Measurements from ENCODE around the gene INPP4B. TPM values are rescaled to one million over a fixed set of nuclear protein-coding genes. Genes with fewer than 3 reads are reported as not detected.

The INPP4B gene
- total RNA-seq, 4 donors from 2014 or later: 38.9 to 48.7 (median 44.2) TPM

DNA sequence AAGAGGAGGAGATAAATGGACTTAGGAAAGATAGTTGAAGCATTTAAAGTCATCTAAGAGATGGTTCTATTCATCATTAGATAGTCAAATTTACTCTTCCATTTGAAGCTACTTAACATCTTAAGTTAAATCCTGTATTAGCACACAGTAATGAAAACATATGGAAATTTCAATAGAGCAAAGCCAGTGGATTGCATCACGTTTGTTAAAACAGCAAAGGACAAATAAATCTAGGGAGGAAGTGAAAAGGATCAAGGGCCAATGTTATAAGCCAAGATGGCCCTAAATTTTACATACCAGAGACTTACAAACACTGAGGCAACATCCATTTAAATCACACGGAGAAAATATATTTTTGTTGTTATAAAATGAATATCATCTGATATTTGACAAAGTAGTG, 602.8 kb downstream of the INPP4B start:
- Histone ChIP-seq H3K27me3 (no peaks in the 10 kb centered on the region), H3K27ac (no peak overlapping the region), H3K4me1 (no peaks in the 10 kb centered on the region), H3K36me3 (no peaks in the 10 kb centered on the region), H3K4me3 (no peak overlapping the region), H3K9me3 (no peaks in the 10 kb centered on the region)
- TF ChIP-seq, protein P1, sequence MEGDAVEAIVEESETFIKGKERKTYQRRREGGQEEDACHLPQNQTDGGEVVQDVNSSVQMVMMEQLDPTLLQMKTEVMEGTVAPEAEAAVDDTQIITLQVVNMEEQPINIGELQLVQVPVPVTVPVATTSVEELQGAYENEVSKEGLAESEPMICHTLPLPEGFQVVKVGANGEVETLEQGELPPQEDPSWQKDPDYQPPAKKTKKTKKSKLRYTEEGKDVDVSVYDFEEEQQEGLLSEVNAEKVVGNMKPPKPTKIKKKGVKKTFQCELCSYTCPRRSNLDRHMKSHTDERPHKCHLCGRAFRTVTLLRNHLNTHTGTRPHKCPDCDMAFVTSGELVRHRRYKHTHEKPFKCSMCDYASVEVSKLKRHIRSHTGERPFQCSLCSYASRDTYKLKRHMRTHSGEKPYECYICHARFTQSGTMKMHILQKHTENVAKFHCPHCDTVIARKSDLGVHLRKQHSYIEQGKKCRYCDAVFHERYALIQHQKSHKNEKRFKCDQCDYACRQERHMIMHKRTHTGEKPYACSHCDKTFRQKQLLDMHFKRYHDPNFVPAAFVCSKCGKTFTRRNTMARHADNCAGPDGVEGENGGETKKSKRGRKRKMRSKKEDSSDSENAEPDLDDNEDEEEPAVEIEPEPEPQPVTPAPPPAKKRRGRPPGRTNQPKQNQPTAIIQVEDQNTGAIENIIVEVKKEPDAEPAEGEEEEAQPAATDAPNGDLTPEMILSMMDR (IDR thresholded peaks at IDR 0.05): no peak
- TF ChIP-seq POLR2A (IDR thresholded peaks at IDR 0.05): no peak
- no peak for DNase-seq

DNA sequence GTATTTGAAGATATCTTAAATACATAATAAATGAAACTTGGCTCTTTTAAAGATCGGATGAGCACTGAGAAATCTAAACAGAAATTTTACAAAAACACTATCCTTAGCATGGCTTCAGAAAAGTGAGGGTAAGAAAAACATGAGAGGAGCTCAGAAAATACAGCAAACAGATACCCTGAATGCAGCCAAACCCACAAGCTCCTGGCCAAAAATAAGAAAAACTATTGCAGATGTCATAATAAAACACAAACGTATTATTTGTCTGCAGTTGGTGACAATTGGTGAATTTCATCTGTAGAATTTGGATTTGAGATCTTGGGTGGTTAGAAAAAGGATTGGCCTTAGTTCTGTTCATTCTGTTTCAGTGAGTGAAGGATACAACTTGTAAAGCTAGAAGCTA, 603.9 kb downstream of the INPP4B start:
- Histone ChIP-seq H3K36me3 (no peaks in the 10 kb centered on the region), H3K27ac (no peak overlapping the region), H3K4me1 (no peaks in the 10 kb centered on the region), H3K4me3 (no peak overlapping the region), H3K9me3 (no peaks in the 10 kb centered on the region), H3K27me3 (no peaks in the 10 kb centered on the region)
- TF ChIP-seq POLR2A (IDR thresholded peaks at IDR 0.05): no peak
- TF ChIP-seq, protein P1 (IDR thresholded peaks at IDR 0.05): no peak
- DNase-seq: no peak

DNA sequence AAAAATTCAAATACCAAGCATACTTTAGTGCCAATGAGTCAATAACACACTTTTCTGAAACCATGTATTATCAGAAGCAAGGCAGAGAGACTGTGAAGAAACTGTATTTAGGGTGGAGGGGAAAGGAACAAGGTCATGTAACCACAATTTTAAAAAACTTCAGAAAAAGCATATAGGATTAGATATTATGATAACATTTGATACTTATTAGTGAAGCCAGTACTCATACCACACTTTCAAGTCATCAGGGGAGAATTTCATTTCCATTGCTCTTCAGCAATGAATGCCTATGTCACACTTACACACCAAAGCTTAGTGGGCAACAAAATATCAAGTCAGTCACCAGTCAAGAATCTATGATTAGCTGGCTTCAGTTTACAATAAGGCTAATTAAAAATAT, 607.5 kb downstream of the INPP4B start:
- no peaks in the 10 kb centered on the region for H3K27me3 ChIP-seq
- H3K27ac ChIP-seq: no peak overlapping the region
- no peak overlapping the region for H3K4me3 ChIP-seq
- no peak for DNase-seq
- H3K4me1 ChIP-seq: no peaks in the 10 kb centered on the region
- H3K36me3 ChIP-seq: no peaks in the 10 kb centered on the region
- no peaks in the 10 kb centered on the region for H3K9me3 ChIP-seq
- no peak for TF ChIP-seq POLR2A (IDR thresholded peaks at IDR 0.05)
- TF ChIP-seq, protein P1 (IDR thresholded peaks at IDR 0.05): no peak

DNA sequence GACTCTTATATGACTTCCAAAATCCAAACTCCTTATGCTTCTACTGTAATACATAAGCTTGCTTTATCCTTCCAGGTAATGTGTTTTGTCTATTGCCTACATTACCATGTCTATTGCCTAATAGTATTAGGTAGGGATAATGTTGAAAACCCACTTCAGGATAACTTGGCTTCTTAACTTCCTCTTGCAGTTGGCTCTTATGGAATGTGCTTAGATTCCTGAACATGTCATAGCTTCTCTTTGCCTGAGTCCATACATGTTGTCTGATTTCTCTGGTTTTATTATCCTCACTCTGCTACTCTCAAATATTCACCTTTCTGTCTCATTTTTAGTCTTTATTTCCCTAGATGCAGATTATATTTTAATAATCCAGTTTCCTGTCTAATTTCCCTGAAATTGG, 609.8 kb downstream of the INPP4B start:
- no peak overlapping the region for H3K4me3 ChIP-seq
- H3K27ac ChIP-seq: no peak overlapping the region
- TF ChIP-seq POLR2A (IDR thresholded peaks at IDR 0.05): no peak
- TF ChIP-seq, protein P1 (IDR thresholded peaks at IDR 0.05): no peak

DNA sequence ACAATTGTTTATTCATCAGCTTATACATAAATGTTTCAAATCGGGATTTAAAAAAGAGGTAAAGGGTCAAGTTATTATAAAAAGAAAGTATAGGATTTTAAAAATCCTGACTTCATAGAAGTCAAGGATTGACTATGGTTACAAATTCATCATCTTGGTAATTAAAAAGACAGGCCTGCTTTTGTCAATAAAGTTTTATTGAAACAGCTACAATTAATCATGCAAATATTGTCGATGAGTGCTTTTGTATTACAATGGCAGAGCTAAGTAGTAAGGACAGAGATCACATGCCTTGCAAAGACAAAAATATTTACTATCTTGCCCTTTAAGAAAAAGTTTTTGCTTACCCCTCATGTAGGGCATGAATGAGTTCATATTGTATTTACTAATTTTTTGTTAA, 614.3 kb downstream of the INPP4B start:
- TF ChIP-seq, protein P1 (IDR thresholded peaks at IDR 0.05): no peak
- no peak for TF ChIP-seq POLR2A (IDR thresholded peaks at IDR 0.05)
- DNase-seq: no peak
- H3K36me3 ChIP-seq: no peaks in the 10 kb centered on the region
- H3K4me3 ChIP-seq: no peak overlapping the region
- no peak overlapping the region for H3K27ac ChIP-seq
- no peaks in the 10 kb centered on the region for H3K4me1 ChIP-seq
- H3K27me3 ChIP-seq: no peaks in the 10 kb centered on the region
- no peaks in the 10 kb centered on the region for H3K9me3 ChIP-seq

More for the DNA sequence above, 609.8 kb downstream of the INPP4B start:
- Histone ChIP-seq H3K27me3 (no peaks in the 10 kb centered on the region), H3K36me3 (no peaks in the 10 kb centered on the region), H3K9me3 (no peaks in the 10 kb centered on the region), H3K4me1 (no peaks in the 10 kb centered on the region)
- no peak for DNase-seq

DNA sequence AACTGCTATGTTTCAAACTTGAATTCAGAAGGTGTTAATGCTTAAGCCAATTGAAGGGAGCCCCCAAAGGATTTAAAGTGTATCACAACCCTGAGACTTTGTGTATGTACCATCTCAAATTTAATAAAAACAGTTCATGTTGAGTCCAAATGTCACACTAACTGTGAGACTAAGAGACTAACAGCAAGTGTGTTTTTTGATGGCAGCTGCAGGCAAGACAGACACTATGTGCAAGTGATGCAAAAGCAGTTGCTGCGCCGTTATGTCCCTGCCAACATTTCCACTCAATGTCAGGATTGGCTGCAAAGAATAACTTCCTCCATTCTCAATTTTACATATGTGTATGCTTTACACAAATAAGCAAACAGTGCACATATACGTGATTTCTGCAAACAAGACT, 615.1 kb downstream of the INPP4B start:
- no peaks in the 10 kb centered on the region for H3K27me3 ChIP-seq
- no peak overlapping the region for H3K27ac ChIP-seq
- no peak overlapping the region for H3K4me3 ChIP-seq
- no peaks in the 10 kb centered on the region for H3K4me1 ChIP-seq
- H3K9me3 ChIP-seq: no peaks in the 10 kb centered on the region
- no peak for TF ChIP-seq POLR2A (IDR thresholded peaks at IDR 0.05)
- TF ChIP-seq, protein P1 (IDR thresholded peaks at IDR 0.05): no peak
- DNase-seq: no peak
- H3K36me3 ChIP-seq: no peaks in the 10 kb centered on the region

Measured in Peyer's patch (tissue), 4 donors.